RWPE1 (cell line): ENCODE measurements around the gene ADGRB3.

Experiments
- CTCF ChIA-PET: fragments of 350-600 bp; sonication (Branson Sonifier 250); formaldehyde crosslinking; extraction: SDS; loops from one replicate; lab custom pipeline; 2021; lab: Yijun Ruan, JAX
- POLR2A ChIA-PET: fragments of 400-600 bp; formaldehyde crosslinking; extraction: SDS; loops from one replicate; lab custom pipeline; 2020; ENCODE audit warnings: antibody characterized with exemption; ENCODE audit not compliant: low non-redundant PET; lab: Yijun Ruan, JAX
- DNase-seq: peaks from one replicate; pipeline ENCODE4 v3.0.0; 2012; ENCODE audit warnings: low spot score
- H3K27ac ChIP-seq: fragments of 450-650 bp; 2 replicates; pipeline ENCODE4 v1.5.1; 2017
- TF ChIP-seq, protein P1 (sequence below): fragments of 450-650 bp; conservative IDR thresholded peaks from 2 replicates; pipeline ENCODE4 v1.5.1; 2017; ENCODE audit warnings: low read depth, mild to moderate bottlenecking

ADGRB3 gene

DNA sequence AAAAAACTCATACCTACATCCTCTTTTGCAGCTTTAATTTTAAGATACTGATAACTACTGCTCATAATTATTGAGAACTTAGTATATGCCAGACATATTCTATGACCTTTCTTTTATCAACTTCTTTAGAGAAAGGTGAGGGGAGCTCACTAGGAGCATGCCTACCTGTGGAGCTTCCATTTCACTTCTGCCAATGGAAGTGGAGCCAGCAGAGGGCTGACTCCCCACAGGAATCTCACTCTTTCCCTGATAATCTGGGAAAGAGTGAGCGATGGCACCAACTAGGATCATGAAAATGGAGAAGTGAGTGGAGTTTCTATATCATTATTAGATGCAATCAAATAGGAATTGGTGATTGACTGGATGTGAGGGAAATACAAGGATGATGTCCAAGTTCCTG is 676.8 kb downstream of the ADGRB3 start:
- H3K27ac ChIP-seq, result no peak overlapping the region
- no peak for DNase-seq
- ChIA-PET POLR2A (no interaction called here), CTCF (interaction anchor here (1.1 kb wide), 1 partner anchor 9 kb away, joined by 3 read pairs; no protein-coding TSS in a partner anchor)
- TF ChIP-seq, protein P1, sequence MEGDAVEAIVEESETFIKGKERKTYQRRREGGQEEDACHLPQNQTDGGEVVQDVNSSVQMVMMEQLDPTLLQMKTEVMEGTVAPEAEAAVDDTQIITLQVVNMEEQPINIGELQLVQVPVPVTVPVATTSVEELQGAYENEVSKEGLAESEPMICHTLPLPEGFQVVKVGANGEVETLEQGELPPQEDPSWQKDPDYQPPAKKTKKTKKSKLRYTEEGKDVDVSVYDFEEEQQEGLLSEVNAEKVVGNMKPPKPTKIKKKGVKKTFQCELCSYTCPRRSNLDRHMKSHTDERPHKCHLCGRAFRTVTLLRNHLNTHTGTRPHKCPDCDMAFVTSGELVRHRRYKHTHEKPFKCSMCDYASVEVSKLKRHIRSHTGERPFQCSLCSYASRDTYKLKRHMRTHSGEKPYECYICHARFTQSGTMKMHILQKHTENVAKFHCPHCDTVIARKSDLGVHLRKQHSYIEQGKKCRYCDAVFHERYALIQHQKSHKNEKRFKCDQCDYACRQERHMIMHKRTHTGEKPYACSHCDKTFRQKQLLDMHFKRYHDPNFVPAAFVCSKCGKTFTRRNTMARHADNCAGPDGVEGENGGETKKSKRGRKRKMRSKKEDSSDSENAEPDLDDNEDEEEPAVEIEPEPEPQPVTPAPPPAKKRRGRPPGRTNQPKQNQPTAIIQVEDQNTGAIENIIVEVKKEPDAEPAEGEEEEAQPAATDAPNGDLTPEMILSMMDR, result no peak

DNA sequence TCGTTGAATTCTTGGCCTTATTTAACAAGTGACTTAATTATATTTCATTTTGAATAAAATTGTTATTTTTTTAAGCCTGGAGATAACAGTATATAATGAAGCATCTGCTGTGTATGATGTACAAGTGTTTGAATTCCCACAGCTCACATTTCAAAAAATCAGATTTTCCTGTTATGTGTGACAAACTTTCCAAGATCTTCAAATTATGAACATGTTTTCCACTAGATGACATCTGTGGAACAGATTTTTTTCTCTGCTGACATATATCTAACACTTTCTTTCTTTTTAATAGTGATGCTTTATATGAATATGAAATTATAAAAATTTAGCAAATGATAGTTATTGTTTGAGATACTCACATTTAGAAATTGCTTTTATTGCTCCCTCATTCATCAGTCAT is 678.9 kb downstream of the ADGRB3 start:
- DNase-seq, result no peak
- CTCF ChIA-PET, result no interaction called here
- TF ChIP-seq, protein P1, result no peak
- POLR2A ChIA-PET, result no interaction called here
- no peak overlapping the region for H3K27ac ChIP-seq

DNA sequence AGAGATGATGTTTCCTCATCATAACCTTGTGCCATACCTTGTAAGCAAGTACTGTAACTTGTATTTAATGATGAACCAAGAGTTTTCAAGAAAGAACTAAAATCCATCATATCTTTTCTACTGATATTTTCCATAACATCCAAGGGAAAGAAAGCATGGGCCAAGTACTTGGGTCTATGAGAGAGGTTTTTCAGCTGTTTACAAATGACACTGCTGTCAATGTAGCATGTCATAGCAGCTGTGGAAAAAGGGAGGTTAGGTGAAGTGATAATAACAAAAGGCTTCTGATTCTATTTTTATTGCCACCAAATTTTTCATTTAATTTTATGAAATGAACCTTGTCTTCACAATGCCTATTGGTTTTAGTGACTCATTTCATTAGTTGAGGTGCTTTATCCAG is 679.4 kb downstream of the ADGRB3 start:
- no peak overlapping the region for H3K27ac ChIP-seq
- TF ChIP-seq, protein P1, result no peak
- ChIA-PET CTCF (no interaction called here), POLR2A (no interaction called here)
- DNase-seq, result no peak

DNA sequence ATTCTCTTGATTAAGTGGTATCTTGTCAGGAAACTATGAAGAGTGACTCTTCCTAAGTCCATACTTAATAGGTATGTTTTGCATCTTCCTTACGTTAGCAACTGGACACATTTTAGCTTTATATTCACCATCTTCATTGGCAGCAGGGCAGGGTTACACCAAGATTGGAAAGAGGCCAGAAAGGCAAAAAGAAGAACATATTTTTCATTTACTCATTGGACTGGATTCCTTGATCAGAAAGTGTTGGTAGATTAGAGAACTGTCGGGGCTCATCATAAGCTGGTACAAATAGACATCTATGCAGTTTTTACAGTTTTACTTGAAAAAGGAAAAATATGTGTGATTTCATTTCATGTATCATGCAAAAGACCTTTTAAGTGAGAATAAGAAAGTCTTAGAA is 696.8 kb downstream of the ADGRB3 start:
- ChIA-PET POLR2A (no interaction called here), CTCF (no interaction called here)
- DNase-seq, result no peak
- TF ChIP-seq, protein P1, result no peak
- H3K27ac ChIP-seq, result no peak overlapping the region

DNA sequence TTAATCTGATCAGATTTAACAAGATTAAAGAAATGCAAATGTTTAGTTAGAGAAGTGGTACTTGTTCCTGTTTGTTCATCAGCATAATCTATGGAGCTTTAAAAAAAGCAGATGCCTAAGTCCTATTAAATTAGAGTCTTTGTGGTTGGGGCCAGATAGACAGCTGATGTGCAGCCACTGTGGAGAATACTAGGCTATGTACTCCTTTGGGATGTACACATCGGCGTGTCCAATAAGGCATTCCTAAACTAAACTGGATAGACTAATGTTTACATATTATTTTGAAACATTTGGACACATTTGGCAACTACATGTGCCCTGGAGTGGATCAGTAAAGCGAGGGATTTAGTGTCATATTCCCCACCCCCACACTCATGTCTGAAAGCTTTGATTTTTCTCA is 702.2 kb downstream of the ADGRB3 start:
- no peak overlapping the region for H3K27ac ChIP-seq
- POLR2A ChIA-PET, result no interaction called here
- TF ChIP-seq, protein P1, result no peak
- no peak for DNase-seq
- CTCF ChIA-PET, result no interaction called here

DNA sequence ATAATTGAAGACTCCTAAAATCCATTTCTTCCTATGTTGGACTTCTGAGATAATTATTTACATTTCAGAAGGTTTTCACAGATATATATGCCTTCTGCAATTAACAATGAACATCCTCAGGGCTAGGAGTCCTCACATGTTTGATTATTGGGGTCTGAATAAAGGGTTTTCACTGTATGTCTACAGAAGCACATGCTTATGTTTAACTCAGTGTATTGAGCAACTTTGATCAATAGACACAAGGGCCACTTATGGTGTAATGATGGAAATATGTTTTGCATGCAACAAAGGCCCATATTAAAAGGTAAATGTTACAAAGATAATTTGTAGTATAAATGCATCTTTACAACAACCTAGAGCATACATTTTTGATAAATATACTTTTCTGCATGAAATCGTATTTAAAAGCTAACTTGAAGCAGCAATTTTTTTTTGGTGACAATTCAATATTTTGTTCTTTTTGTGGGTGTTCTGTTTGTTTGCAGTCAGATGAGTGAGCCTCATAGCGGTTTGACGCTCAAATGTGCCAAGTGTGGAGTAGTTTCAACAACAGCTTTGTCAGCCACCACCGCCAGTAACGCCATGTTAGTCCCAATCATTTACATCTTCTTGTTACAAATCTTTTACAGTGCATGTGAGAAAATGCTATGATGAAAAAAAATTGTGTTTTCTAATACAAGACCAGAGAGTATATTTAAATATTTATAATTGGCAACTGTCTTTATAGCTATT is 703.5 kb downstream of the ADGRB3 start:
- no peak overlapping the region for H3K27ac ChIP-seq
- POLR2A ChIA-PET, result no interaction called here
- CTCF ChIA-PET, result no interaction called here
- DNase-seq, result no peak
- TF ChIP-seq, protein P1, result no peak
